ENCODE results near the gene ILKAP.

ILKAP gene, protein sequence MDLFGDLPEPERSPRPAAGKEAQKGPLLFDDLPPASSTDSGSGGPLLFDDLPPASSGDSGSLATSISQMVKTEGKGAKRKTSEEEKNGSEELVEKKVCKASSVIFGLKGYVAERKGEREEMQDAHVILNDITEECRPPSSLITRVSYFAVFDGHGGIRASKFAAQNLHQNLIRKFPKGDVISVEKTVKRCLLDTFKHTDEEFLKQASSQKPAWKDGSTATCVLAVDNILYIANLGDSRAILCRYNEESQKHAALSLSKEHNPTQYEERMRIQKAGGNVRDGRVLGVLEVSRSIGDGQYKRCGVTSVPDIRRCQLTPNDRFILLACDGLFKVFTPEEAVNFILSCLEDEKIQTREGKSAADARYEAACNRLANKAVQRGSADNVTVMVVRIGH

DNA sequence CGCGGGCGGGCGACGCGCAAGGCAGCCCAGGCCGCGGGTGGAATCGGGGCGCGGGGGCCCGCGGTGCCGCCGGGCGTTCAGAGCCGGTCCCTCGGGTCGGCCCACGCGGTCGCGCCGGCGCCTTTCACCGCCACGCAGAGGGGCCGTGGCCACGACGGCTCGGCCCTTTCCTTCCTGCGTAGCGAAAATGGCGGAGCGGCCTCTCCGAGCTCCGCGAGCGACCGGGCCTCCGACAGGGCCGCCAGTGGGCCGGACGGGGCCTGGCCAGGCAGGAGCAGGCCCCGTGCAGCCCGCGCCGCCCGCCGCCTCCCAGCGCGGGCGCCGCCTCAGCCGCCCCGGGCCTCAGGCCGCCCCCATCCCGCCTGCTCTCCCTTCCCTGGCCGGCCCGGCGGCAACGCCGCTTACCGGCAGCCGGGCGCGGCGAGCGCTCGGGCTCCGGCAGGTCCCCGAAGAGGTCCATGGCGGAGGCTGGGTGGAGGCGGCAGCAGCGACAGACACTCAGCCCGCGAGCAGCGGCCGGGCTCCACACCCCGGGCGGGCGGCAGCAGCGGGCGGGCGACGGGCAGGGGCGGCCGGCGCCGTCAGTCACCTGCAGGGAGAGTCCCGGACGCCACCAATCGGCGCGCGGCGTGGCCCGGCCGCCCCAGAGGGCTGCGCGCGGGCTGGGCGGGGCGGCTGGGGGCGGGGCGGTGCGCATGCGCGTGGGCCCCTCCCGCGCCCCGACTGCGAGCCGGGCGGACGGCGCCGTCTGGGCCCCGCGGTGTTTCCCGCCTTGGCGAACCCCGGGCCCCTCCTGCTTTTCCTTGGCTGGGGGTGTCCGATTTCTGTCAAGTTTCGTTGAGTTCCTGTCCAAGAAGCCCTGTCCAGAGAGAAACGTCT is at the start of gene ILKAP:
Gene ILKAP, minus strand, starts transcription at position 602 of the 879 bp plus-strand sequence. Its CDS starts 142 bp downstream, at position 460.
- H3K4me2 ChIP-seq: peak within 1 kb of the TSS; percentile 97
- TF ChIP-seq, protein P1, sequence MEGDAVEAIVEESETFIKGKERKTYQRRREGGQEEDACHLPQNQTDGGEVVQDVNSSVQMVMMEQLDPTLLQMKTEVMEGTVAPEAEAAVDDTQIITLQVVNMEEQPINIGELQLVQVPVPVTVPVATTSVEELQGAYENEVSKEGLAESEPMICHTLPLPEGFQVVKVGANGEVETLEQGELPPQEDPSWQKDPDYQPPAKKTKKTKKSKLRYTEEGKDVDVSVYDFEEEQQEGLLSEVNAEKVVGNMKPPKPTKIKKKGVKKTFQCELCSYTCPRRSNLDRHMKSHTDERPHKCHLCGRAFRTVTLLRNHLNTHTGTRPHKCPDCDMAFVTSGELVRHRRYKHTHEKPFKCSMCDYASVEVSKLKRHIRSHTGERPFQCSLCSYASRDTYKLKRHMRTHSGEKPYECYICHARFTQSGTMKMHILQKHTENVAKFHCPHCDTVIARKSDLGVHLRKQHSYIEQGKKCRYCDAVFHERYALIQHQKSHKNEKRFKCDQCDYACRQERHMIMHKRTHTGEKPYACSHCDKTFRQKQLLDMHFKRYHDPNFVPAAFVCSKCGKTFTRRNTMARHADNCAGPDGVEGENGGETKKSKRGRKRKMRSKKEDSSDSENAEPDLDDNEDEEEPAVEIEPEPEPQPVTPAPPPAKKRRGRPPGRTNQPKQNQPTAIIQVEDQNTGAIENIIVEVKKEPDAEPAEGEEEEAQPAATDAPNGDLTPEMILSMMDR (conservative IDR thresholded peaks at IDR 0.05; ENCODE audit: low read depth, low read length): no peak
- H3K27me3 ChIP-seq (ENCODE audit: insufficient read depth, low read depth): no peaks in the 10 kb centered on the region
- H3K4me3 ChIP-seq (IDR thresholded peaks at IDR 0.05; ENCODE audit: insufficient read depth, low read depth, low read length): peak within 1 kb of the TSS; percentile 81
- H3K27ac ChIP-seq: peak within 1 kb of the TSS; percentile 69
- peak within 1 kb of the TSS; percentile 98 for H2AFZ ChIP-seq (ENCODE audit: low read depth)
- H3K4me1 ChIP-seq (ENCODE audit: low read depth, poor library complexity, severe bottlenecking): peaks cover 58% of the 10 kb centered on the region
- H3K36me3 ChIP-seq (ENCODE audit: insufficient read depth): no peaks in the 10 kb centered on the region
- H3K9ac ChIP-seq: peak within 1 kb of the TSS; percentile 81
- H4K20me1 ChIP-seq (ENCODE audit: insufficient read depth): peaks cover 20% of the 10 kb centered on the region
- peaks cover 48% of the 10 kb centered on the region for H3K79me2 ChIP-seq (ENCODE audit: insufficient read depth, low read depth)

DNA sequence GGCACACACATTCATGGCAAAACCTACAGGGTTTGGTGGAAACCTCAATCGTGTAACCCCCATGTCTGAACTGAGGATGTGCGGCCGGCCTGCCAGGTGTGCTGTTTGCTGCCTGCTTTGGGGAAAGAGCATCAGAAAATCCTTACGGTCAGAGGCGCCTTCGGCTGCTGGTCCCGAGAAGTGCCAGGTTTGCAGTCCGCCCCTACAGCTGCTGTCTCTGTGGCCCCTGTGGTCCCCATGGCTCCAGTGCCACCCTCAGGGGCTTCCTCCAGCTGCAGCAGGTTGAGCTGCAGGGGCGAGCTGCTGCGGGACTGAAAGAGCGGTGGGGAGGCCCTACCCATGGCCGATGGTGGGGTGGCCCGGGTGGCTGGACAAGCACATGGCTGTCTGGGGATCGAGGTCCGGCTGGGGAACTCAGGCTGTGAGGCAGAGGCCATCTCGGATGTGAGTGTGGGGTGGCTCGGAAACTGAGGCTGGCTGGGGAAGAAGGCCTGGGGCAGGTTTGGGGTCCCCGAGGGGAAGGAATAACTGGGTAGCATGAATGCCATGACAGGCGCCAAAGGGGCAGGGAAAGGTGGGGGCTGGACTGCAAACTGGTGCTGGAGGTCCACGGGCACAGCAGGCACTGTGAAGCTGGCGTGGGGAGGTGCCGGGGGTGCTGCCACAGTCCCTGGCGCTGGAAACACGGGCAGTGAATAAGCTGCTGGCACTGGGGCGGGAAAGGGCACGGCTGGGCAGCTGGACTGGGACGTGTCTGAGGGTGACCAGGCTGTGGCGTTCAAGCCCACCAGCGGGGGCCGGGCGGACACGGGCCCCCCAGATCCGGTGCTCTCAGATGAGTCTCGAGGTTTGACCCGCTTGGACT is 49.5 kb upstream of the ILKAP start:
- TF ChIP-seq, protein P1 (conservative IDR thresholded peaks at IDR 0.05; ENCODE audit: low read depth, low read length): no peak
- Histone ChIP-seq H3K27ac (no peak overlapping the region), H3K4me1 (ENCODE audit: low read depth, poor library complexity, severe bottlenecking) (peaks cover 23% of the 10 kb centered on the region), H3K4me3 (IDR thresholded peaks at IDR 0.05; ENCODE audit: insufficient read depth, low read depth, low read length) (no peak overlapping the region), H4K20me1 (ENCODE audit: insufficient read depth) (no peaks in the 10 kb centered on the region), H3K9ac (no peak overlapping the region), H3K4me2 (no peak overlapping the region), H3K79me2 (ENCODE audit: insufficient read depth, low read depth) (no peaks in the 10 kb centered on the region), H3K27me3 (ENCODE audit: insufficient read depth, low read depth) (no peaks in the 10 kb centered on the region), H3K36me3 (ENCODE audit: insufficient read depth) (no peaks in the 10 kb centered on the region), H2AFZ (ENCODE audit: low read depth) (no peak overlapping the region)

DNA sequence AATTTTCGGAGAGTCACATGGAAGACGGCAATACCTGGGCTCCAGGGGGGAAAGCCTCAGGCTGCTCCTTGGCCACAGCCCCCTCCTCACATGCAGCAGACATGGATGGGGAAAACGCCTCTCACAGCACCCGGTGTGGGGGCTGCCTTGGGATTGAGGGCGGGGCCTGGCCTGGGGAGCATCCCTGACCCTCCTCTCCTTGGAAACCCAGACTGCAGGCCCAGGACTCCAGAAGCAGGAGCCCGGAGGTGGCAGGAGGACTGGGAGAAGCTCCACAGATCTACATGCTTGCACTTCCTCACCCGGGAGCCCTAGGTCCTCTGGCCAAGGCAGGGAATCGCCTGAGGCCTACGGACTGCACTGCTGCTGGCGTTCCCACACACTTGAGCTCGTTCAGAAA is 48.5 kb upstream of the ILKAP start:
- TF ChIP-seq, protein P1 (conservative IDR thresholded peaks at IDR 0.05; ENCODE audit: low read depth, low read length): no peak

DNA sequence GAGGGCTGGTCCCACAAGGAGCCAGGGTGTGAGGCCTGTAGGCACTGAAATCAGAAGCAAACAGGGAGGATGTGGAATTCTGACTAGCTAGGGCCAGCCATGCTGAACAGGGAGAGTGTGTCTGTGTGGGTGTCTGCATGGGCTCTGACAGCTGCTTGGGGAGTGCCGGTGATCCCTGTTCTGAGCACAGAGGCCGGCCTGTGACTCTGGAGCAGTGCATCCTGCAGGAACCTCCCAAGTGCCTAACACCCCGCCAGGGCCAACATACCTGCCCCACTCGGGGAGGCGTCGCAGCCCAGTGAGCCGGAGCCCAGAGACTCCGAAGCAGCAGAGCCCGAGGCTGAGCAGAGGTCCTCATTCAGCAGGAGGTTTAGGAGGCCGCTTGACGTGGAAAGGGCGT is 47.8 kb upstream of the ILKAP start:
- Histone ChIP-seq H2AFZ (ENCODE audit: low read depth) (no peak overlapping the region), H3K36me3 (ENCODE audit: insufficient read depth) (no peaks in the 10 kb centered on the region), H3K27me3 (ENCODE audit: insufficient read depth, low read depth) (no peaks in the 10 kb centered on the region), H3K4me2 (no peak overlapping the region), H3K4me1 (ENCODE audit: low read depth, poor library complexity, severe bottlenecking) (peaks cover 7% of the 10 kb centered on the region), H4K20me1 (ENCODE audit: insufficient read depth) (no peaks in the 10 kb centered on the region), H3K27ac (no peak overlapping the region), H3K9ac (no peak overlapping the region), H3K79me2 (ENCODE audit: insufficient read depth, low read depth) (no peaks in the 10 kb centered on the region), H3K4me3 (IDR thresholded peaks at IDR 0.05; ENCODE audit: insufficient read depth, low read depth, low read length) (no peak overlapping the region)
- TF ChIP-seq, protein P1 (conservative IDR thresholded peaks at IDR 0.05; ENCODE audit: low read depth, low read length): no peak

More for the DNA sequence above, 48.5 kb upstream of the ILKAP start:
- Histone ChIP-seq H3K9ac (no peak overlapping the region), H3K4me1 (ENCODE audit: low read depth, poor library complexity, severe bottlenecking) (peaks cover 13% of the 10 kb centered on the region), H4K20me1 (ENCODE audit: insufficient read depth) (no peaks in the 10 kb centered on the region), H3K27me3 (ENCODE audit: insufficient read depth, low read depth) (no peaks in the 10 kb centered on the region), H2AFZ (ENCODE audit: low read depth) (no peak overlapping the region), H3K4me3 (IDR thresholded peaks at IDR 0.05; ENCODE audit: insufficient read depth, low read depth, low read length) (no peak overlapping the region), H3K79me2 (ENCODE audit: insufficient read depth, low read depth) (no peaks in the 10 kb centered on the region), H3K4me2 (no peak overlapping the region), H3K36me3 (ENCODE audit: insufficient read depth) (no peaks in the 10 kb centered on the region), H3K27ac (no peak overlapping the region)
